IMR-90 (cell line): ENCODE results near the gene L3MBTL4. TPM values are rescaled to one million over a fixed set of nuclear protein-coding genes. Genes with fewer than 3 reads are reported as not detected.

Experiments
- ATAC-seq: fragments of 200-7000 bp; cut with Tn5 transposase; 2 replicates; pipeline ENCODE4 v1.9.1; 2020; ENCODE audit warnings: low read depth, mild to moderate bottlenecking, moderate library complexity
- BruUV-seq: library from RNA; stranded (reverse); fragments of 400-500 nt; replicated peaks from 2 replicates; lab custom pipeline; 2021; lab: Mats Ljungman, UMichigan
- CTCF ChIA-PET: fragments of 300-600 bp; formaldehyde crosslinking; extraction: SDS; loops from one replicate; lab custom pipeline; 2021; ENCODE audit warnings: antibody characterized with exemption; lab: Yijun Ruan, JAX
- POLR2A ChIA-PET: fragments of 300-600 bp; sonication (Branson Sonifier 250); formaldehyde crosslinking; loops from one replicate; lab custom pipeline; 2022; ENCODE audit warnings: antibody characterized with exemption; ENCODE audit not compliant: unreplicated experiment; lab: Charles Lee
- DNase-seq: peaks from one replicate; pipeline ENCODE4 v3.0.0; 2013
- H2AFZ ChIP-seq: replicated peaks from 2 replicates; pipeline ENCODE3; 2013; ENCODE audit warnings: low read length, mild to moderate bottlenecking; ENCODE audit not compliant: poor library complexity
- H2AK5ac ChIP-seq: 2 replicates; pipeline ENCODE4 v1.6.1; 2013; ENCODE audit warnings: low read depth, low read length, inconsistent platforms
- H2AK9ac ChIP-seq: replicated peaks from 2 replicates; pipeline ENCODE3; 2013; ENCODE audit warnings: mild to moderate bottlenecking, low read depth, low read length, moderate library complexity; ENCODE audit not compliant: poor library complexity
- H2BK120ac ChIP-seq: 2 replicates; pipeline ENCODE4 v1.6.1; 2013; ENCODE audit warnings: low read depth, low read length, inconsistent platforms
- H2BK15ac ChIP-seq: 3 replicates; pipeline ENCODE4 v1.6.1; 2013; ENCODE audit warnings: low read depth, low read length, inconsistent platforms
- H2BK20ac ChIP-seq: 2 replicates; pipeline ENCODE4 v1.6.1; 2013; ENCODE audit warnings: low read depth, mild to moderate bottlenecking, inconsistent platforms, low read length, moderate library complexity
- H2BK5ac ChIP-seq: 2 replicates; pipeline ENCODE4 v1.6.1; 2013; ENCODE audit warnings: mild to moderate bottlenecking, low read depth, low read length, inconsistent platforms; ENCODE audit not compliant: poor library complexity, severe bottlenecking
- H3K14ac ChIP-seq: replicated peaks from 2 replicates; pipeline ENCODE4 v1.6.1; 2013; ENCODE audit warnings: low read depth, low read length, inconsistent platforms
- H3K18ac ChIP-seq: 2 replicates; pipeline ENCODE4 v1.6.1; 2013; ENCODE audit warnings: low read depth, low read length, control low read depth
- H3K23ac ChIP-seq: 2 replicates; pipeline ENCODE4 v1.6.1; 2013; ENCODE audit warnings: low read depth, low read length, inconsistent platforms
- H3K27ac ChIP-seq: 2 replicates; pipeline ENCODE4 v1.5.1; 2013; ENCODE audit warnings: mild to moderate bottlenecking, control low read depth, low read length; ENCODE audit not compliant: insufficient read depth
- H3K27me3 ChIP-seq: 2 replicates; pipeline ENCODE4 v1.6.1; 2013; ENCODE audit warnings: low read length; ENCODE audit not compliant: control insufficient read depth, insufficient read depth
- H3K36me3 ChIP-seq: 2 replicates; pipeline ENCODE4 v1.6.1; 2013; ENCODE audit warnings: low read length, mixed read lengths; ENCODE audit not compliant: control insufficient read depth, insufficient read depth
- H3K4ac ChIP-seq: 2 replicates; pipeline ENCODE4 v1.6.1; 2013; ENCODE audit warnings: low read depth, low read length, inconsistent platforms
- H3K4me1 ChIP-seq: 2 replicates; pipeline ENCODE4 v1.6.1; 2013; ENCODE audit warnings: low read length, mixed read lengths; ENCODE audit not compliant: control insufficient read depth, insufficient read depth
- H3K4me2 ChIP-seq: 2 replicates; pipeline ENCODE4 v1.6.1; 2013; ENCODE audit warnings: low read depth, mild to moderate bottlenecking, control low read depth, low read length, moderate library complexity
- H3K4me3 ChIP-seq: 2 replicates; pipeline ENCODE4 v1.5.1; 2013; ENCODE audit warnings: low read depth, mild to moderate bottlenecking, control low read depth, low read length, moderate library complexity; ENCODE audit not compliant: insufficient read depth
- H3K56ac ChIP-seq: 2 replicates; pipeline ENCODE4 v1.6.1; 2013; ENCODE audit warnings: low read length, inconsistent platforms; ENCODE audit not compliant: insufficient read depth; ENCODE audit errors: extremely low read depth
- H3K79me1 ChIP-seq, 2 experiments: 2 replicates each; pipeline ENCODE4 v1.6.1; 2013; ENCODE audit warnings: low read length in 2 of 2, inconsistent platforms in 1 of 2, low read depth in 1 of 2
- H3K9ac ChIP-seq: 2 replicates; pipeline ENCODE4 v1.6.1; 2013; ENCODE audit warnings: low read depth, low read length, control low read depth
- H3K9me1 ChIP-seq: 2 replicates; pipeline ENCODE4 v1.6.1; 2013; ENCODE audit warnings: low read length, inconsistent platforms; ENCODE audit not compliant: insufficient read depth
- H3K9me3 ChIP-seq: 2 replicates; pipeline ENCODE4 v1.6.1; 2013; ENCODE audit warnings: low read length; ENCODE audit not compliant: control insufficient read depth, insufficient read depth
- H4K20me1 ChIP-seq: 2 replicates; pipeline ENCODE4 v1.6.1; 2013; ENCODE audit warnings: low read length, inconsistent platforms; ENCODE audit not compliant: insufficient read depth
- H4K5ac ChIP-seq: 2 replicates; pipeline ENCODE4 v1.6.1; 2013; ENCODE audit warnings: mild to moderate bottlenecking, low read depth, low read length, control low read depth
- H4K8ac ChIP-seq, 2 experiments: 2 replicates each; pipeline ENCODE4 v1.6.1; 2013; ENCODE audit warnings: low read depth in 2 of 2, low read length in 2 of 2, control low read depth in 1 of 2, inconsistent platforms in 1 of 2
- H4K91ac ChIP-seq: 2 replicates; pipeline ENCODE4 v1.6.1; 2013; ENCODE audit warnings: low read depth, low read length, inconsistent platforms; ENCODE audit not compliant: insufficient read depth
- BHLHE40 ChIP-seq: fragments of 150-350 bp; IDR thresholded peaks from 2 replicates; pipeline ENCODE4 v1.6.1; 2016; ENCODE audit warnings: mild to moderate bottlenecking, low read depth, low read length
- MAFK ChIP-seq: IDR thresholded peaks from 2 replicates; pipeline ENCODE4 v1.6.1; 2012; ENCODE audit warnings: low read depth, low read length, improper control_type of control experiment
- RFX5 ChIP-seq: IDR thresholded peaks from 2 replicates; pipeline ENCODE4 v1.8.0; 2012; ENCODE audit warnings: low read depth, mild to moderate bottlenecking, low read length, moderate library complexity
- WGBS, 2 experiments: methylation state at CpG; one replicate each; pipeline versions ENCODE4 v1.1.5 to v1.1.7; 2013; ENCODE audit warnings: missing lambda C conversion rate in 2 of 2; ENCODE audit not compliant: insufficient read length in 1 of 2; ENCODE audit errors: extremely low coverage in 2 of 2; 5-methylcytosine and 5-hydroxymethylcytosine counted together
- dilution Hi-C: fragments of 300-500 bp; cut with HindIII; formaldehyde crosslinking; loops from one replicate; pipeline ENCODE4 v1.14.3; 2018; ENCODE audit warnings: low sequenced_read_pairs; ENCODE audit not compliant: unreplicated experiment
- in situ Hi-C: fragments of 300-500 bp; cut with MboI; formaldehyde crosslinking; loops from 3 replicates; pipeline ENCODE4 v1.14.3; 2019; ENCODE audit warnings: low sequenced_read_pairs, inconsistent platforms, mixed read lengths
- intact Hi-C: fragments of 100-400 bp; cut with micrococcal nuclease; formaldehyde crosslinking; loops from 2 replicates; pipeline ENCODE4 v1.10.0; 2022
- polyA plus RNA-seq, 3 experiments: library from polyadenylated mRNA; depleted of rRNA; stranded (reverse); fragments of >200 nt; gene quantifications; 2 replicates each; pipeline ENCODE4 v1.2.3, GENCODE V29; 2012; ENCODE audit warnings: low replicate concordance in 1 of 3
- total RNA-seq: library from RNA; depleted of rRNA; stranded (reverse); fragments of >200 nt; gene quantifications from 2 replicates; pipeline ENCODE4 v1.2.3, GENCODE V29; 2012

The L3MBTL4 gene
- total and polyA plus RNA-seq, 2 of the 4 experiments (the other 2 are of a cell fraction) = under 0.01 to 0.02 TPM

GRCh38 chr18:6271585-6271984, 143.1 kb downstream of the L3MBTL4 start:
- Histone ChIP-seq H3K56ac (no peak overlapping the region), H2AK9ac (no peak overlapping the region), H4K5ac (no peak overlapping the region), H3K9ac (no peak overlapping the region), H3K79me1 (no peaks in the 10 kb centered on the region), H3K9me1 (no peaks in the 10 kb centered on the region), H3K23ac (no peak overlapping the region), H3K27ac (no peak overlapping the region), H2AK5ac (no peak overlapping the region), H3K4me2 (no peak overlapping the region), H3K9me3 (no peaks in the 10 kb centered on the region), H3K14ac (no peak overlapping the region), H3K4me1 (no peaks in the 10 kb centered on the region), H3K27me3 (peaks cover 4% of the 10 kb centered on the region), H2BK20ac (no peak overlapping the region), H2BK5ac (no peak overlapping the region), H2BK15ac (no peak overlapping the region), H3K36me3 (no peaks in the 10 kb centered on the region), H4K8ac (no peak overlapping the region), H3K4me3 (no peak overlapping the region), H3K18ac (no peak overlapping the region), H3K4ac (no peak overlapping the region), H4K20me1 (no peaks in the 10 kb centered on the region), H4K91ac (no peak overlapping the region), H2BK120ac (no peak overlapping the region), H2AFZ (no peak overlapping the region)
- dilution Hi-C loops = no loop called here
- TF ChIP-seq MAFK (no peak), RFX5 (no peak), BHLHE40 (no peak)
- ChIA-PET CTCF (no interaction called here), POLR2A (no interaction called here)
- no TSS peak for BruUV-seq
- intact Hi-C loops = no loop called here
- no peak for DNase-seq
- 60% methylated on average over 15 of the region's 18 CpGs; no CpG with 5 or more reads in 1 of the 2 experiments for WGBS, 2 experiments
- in situ Hi-C loops = no loop called here
- ATAC-seq = no peak
